SK-N-SH (cell line): ENCODE data around the gene PLCL2.

Experiments
- EP300 ChIP-seq, 2 experiments: IDR thresholded peaks; 2 replicates each; pipeline versions ENCODE4 v1.4.0 to v1.6.1; 2012; ENCODE audit warnings: borderline replicate concordance in 1 of 2, low read depth in 1 of 2, low read length in 1 of 2
- FOXM1 ChIP-seq: IDR thresholded peaks from 2 replicates; pipeline ENCODE4 v1.4.0; 2012; ENCODE audit warnings: low read depth, mild to moderate bottlenecking
- JUND ChIP-seq: IDR thresholded peaks from 2 replicates; pipeline ENCODE4 v1.4.0; 2012
- MAX ChIP-seq: IDR thresholded peaks from 2 replicates; pipeline ENCODE4 v1.4.0; 2012; ENCODE audit warnings: low read depth
- MEF2A ChIP-seq: IDR thresholded peaks from 2 replicates; pipeline ENCODE4 v1.4.0; 2012; ENCODE audit warnings: low read depth, borderline replicate concordance
- POLR2AphosphoS5 ChIP-seq: IDR thresholded peaks from 2 replicates; pipeline ENCODE4 v1.6.1; 2012; ENCODE audit warnings: low read depth, low read length
- RAD21 ChIP-seq: IDR thresholded peaks from 2 replicates; pipeline ENCODE4 v1.6.1; 2012; ENCODE audit warnings: mild to moderate bottlenecking, low read length
- RCOR1 ChIP-seq: fragments of 150-350 bp; IDR thresholded peaks from 2 replicates; pipeline ENCODE4 v1.6.1; 2017; ENCODE audit warnings: antibody characterized with exemption, low read length
- SIN3A ChIP-seq: IDR thresholded peaks from 2 replicates; pipeline ENCODE4 v1.6.1; 2012; ENCODE audit warnings: low read depth, mild to moderate bottlenecking, low read length, moderate library complexity, borderline replicate concordance
- YY1 ChIP-seq: IDR thresholded peaks from 2 replicates; pipeline ENCODE4 v1.4.0; 2012; ENCODE audit warnings: low read depth, mild to moderate bottlenecking
- TF ChIP-seq, protein P1 (sequence below): fragments of 200-600 bp; sonication (generic); IDR thresholded peaks from 2 replicates; pipeline ENCODE4 v1.6.1; 2017; ENCODE audit warnings: antibody characterized with exemption, mild to moderate bottlenecking, moderate library complexity
- TF ChIP-seq, protein P2 (sequence below): IDR thresholded peaks from 2 replicates; pipeline ENCODE4 v1.4.0; 2012; ENCODE audit warnings: low read depth, borderline replicate concordance
- TF ChIP-seq, protein P3 (sequence below): IDR thresholded peaks from 2 replicates; pipeline ENCODE4 v1.4.0; 2012; ENCODE audit warnings: low read depth, borderline replicate concordance

- TF ChIP-seq SIN3A = no peak
- TF ChIP-seq, protein P1, sequence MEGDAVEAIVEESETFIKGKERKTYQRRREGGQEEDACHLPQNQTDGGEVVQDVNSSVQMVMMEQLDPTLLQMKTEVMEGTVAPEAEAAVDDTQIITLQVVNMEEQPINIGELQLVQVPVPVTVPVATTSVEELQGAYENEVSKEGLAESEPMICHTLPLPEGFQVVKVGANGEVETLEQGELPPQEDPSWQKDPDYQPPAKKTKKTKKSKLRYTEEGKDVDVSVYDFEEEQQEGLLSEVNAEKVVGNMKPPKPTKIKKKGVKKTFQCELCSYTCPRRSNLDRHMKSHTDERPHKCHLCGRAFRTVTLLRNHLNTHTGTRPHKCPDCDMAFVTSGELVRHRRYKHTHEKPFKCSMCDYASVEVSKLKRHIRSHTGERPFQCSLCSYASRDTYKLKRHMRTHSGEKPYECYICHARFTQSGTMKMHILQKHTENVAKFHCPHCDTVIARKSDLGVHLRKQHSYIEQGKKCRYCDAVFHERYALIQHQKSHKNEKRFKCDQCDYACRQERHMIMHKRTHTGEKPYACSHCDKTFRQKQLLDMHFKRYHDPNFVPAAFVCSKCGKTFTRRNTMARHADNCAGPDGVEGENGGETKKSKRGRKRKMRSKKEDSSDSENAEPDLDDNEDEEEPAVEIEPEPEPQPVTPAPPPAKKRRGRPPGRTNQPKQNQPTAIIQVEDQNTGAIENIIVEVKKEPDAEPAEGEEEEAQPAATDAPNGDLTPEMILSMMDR = no peak
- TF ChIP-seq, protein P2, sequence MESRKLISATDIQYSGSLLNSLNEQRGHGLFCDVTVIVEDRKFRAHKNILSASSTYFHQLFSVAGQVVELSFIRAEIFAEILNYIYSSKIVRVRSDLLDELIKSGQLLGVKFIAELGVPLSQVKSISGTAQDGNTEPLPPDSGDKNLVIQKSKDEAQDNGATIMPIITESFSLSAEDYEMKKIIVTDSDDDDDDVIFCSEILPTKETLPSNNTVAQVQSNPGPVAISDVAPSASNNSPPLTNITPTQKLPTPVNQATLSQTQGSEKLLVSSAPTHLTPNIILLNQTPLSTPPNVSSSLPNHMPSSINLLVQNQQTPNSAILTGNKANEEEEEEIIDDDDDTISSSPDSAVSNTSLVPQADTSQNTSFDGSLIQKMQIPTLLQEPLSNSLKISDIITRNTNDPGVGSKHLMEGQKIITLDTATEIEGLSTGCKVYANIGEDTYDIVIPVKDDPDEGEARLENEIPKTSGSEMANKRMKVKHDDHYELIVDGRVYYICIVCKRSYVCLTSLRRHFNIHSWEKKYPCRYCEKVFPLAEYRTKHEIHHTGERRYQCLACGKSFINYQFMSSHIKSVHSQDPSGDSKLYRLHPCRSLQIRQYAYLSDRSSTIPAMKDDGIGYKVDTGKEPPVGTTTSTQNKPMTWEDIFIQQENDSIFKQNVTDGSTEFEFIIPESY = no peak
- no peak for TF ChIP-seq MEF2A
- no peak for TF ChIP-seq POLR2AphosphoS5
- TF ChIP-seq YY1 = no peak
- TF ChIP-seq FOXM1 = no peak
- TF ChIP-seq EP300 (IDR thresholded peaks at IDR 0.05; ENCODE audit: borderline replicate concordance in 1 of 2, low read depth in 1 of 2, low read length in 1 of 2) = no peak
- TF ChIP-seq JUND = no peak
- TF ChIP-seq RAD21 = no peak
- no peak for TF ChIP-seq MAX
- TF ChIP-seq RCOR1 = no peak
- TF ChIP-seq, protein P3, sequence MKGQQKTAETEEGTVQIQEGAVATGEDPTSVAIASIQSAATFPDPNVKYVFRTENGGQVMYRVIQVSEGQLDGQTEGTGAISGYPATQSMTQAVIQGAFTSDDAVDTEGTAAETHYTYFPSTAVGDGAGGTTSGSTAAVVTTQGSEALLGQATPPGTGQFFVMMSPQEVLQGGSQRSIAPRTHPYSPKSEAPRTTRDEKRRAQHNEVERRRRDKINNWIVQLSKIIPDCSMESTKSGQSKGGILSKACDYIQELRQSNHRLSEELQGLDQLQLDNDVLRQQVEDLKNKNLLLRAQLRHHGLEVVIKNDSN = no peak
Observed at GRCh38 chr3:16961621-16962205, 77.0 kb downstream of the PLCL2 start.
